C4-2B (cell line): ENCODE measurements around the gene CLDN4.
A peak's percentile ranks its signal among the peaks of the same experiment; 100 is the strongest.

Experiments
- ZFX ChIP-seq: fragments of 450-650 bp; IDR thresholded peaks from 2 replicates; pipeline ENCODE4 v1.6.1; 2017
- TF ChIP-seq, protein P1 (sequence below): fragments of 450-650 bp; conservative IDR thresholded peaks from 2 replicates; pipeline ENCODE4 v1.5.1; 2017; ENCODE audit warnings: mild to moderate bottlenecking

DNA sequence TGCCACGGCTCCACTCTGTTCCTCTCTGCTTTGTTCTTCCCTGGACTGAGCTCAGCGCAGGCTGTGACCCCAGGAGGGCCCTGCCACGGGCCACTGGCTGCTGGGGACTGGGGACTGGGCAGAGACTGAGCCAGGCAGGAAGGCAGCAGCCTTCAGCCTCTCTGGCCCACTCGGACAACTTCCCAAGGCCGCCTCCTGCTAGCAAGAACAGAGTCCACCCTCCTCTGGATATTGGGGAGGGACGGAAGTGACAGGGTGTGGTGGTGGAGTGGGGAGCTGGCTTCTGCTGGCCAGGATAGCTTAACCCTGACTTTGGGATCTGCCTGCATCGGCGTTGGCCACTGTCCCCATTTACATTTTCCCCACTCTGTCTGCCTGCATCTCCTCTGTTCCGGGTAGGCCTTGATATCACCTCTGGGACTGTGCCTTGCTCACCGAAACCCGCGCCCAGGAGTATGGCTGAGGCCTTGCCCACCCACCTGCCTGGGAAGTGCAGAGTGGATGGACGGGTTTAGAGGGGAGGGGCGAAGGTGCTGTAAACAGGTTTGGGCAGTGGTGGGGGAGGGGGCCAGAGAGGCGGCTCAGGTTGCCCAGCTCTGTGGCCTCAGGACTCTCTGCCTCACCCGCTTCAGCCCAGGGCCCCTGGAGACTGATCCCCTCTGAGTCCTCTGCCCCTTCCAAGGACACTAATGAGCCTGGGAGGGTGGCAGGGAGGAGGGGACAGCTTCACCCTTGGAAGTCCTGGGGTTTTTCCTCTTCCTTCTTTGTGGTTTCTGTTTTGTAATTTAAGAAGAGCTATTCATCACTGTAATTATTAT lies 1.2 kb downstream of the CLDN4 start:
- TF ChIP-seq, protein P1, sequence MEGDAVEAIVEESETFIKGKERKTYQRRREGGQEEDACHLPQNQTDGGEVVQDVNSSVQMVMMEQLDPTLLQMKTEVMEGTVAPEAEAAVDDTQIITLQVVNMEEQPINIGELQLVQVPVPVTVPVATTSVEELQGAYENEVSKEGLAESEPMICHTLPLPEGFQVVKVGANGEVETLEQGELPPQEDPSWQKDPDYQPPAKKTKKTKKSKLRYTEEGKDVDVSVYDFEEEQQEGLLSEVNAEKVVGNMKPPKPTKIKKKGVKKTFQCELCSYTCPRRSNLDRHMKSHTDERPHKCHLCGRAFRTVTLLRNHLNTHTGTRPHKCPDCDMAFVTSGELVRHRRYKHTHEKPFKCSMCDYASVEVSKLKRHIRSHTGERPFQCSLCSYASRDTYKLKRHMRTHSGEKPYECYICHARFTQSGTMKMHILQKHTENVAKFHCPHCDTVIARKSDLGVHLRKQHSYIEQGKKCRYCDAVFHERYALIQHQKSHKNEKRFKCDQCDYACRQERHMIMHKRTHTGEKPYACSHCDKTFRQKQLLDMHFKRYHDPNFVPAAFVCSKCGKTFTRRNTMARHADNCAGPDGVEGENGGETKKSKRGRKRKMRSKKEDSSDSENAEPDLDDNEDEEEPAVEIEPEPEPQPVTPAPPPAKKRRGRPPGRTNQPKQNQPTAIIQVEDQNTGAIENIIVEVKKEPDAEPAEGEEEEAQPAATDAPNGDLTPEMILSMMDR, result no peak
- peak; percentile 58; the same call in 1 of the 2 replicates for TF ChIP-seq ZFX
